AG09309 (cell line): ENCODE results near the gene RAB20.
"Not testable (repeated sequence)": the region's sequence is repeated elsewhere in the genome, so short reads cannot be mapped to it uniquely, and the experiment has no call there.

Experiments
- DNase-seq: peaks from one replicate; pipeline ENCODE4 v3.0.0-alpha.2; 2010; ENCODE audit warnings: low read depth
- H3K4me3 ChIP-seq: 2 replicates; pipeline ENCODE4 v1.5.1; 2011; ENCODE audit warnings: mild to moderate bottlenecking, low read depth, low read length, moderate library complexity; ENCODE audit not compliant: control insufficient read depth
- CTCF ChIP-seq: IDR thresholded peaks from 2 replicates; pipeline ENCODE4 v1.5.1; 2011; ENCODE audit warnings: mild to moderate bottlenecking, low read depth, low read length, inconsistent platforms; ENCODE audit not compliant: insufficient read depth, control insufficient read depth; ENCODE audit errors: missing control alignments

Gene RAB20

GRCh38 chr13:110561344-110562035, at the start of gene RAB20:
Gene RAB20, minus strand, starts transcription at chr13:110561722. Its CDS starts 203 bp downstream, at chr13:110561519.
- peak within 1 kb of the TSS; percentile 87 for H3K4me3 ChIP-seq
- DNase-seq, result no peak
- TF ChIP-seq CTCF, result no peak

- DNase-seq, result peak; percentile 48
- no peak for TF ChIP-seq CTCF
- H3K4me3 ChIP-seq, result peak overlapping the region; percentile 26
Observed at GRCh38 chr13:110610955-110611595, 49.6 kb upstream of the RAB20 start.

- no peak for TF ChIP-seq CTCF
- no peak overlapping the region for H3K4me3 ChIP-seq
- no peak for DNase-seq
Observed at GRCh38 chr13:110607675-110608224, 46.2 kb upstream of the RAB20 start.

- H3K4me3 ChIP-seq, DNase-seq: not testable (repeated sequence)
Observed at GRCh38 chr13:110606281-110606680, 44.8 kb upstream of the RAB20 start.

- no peak for DNase-seq
- H3K4me3 ChIP-seq, result no peak overlapping the region
- no peak for TF ChIP-seq CTCF
Observed at GRCh38 chr13:110605132-110605531, 43.6 kb upstream of the RAB20 start.

- no peak for DNase-seq
- TF ChIP-seq CTCF, result no peak
Observed at GRCh38 chr13:110600980-110601379, 39.5 kb upstream of the RAB20 start.

GRCh38 chr13:110600261-110600819, 38.8 kb upstream of the RAB20 start:
- no peak for DNase-seq
- no peak overlapping the region for H3K4me3 ChIP-seq
- no peak for TF ChIP-seq CTCF

More at GRCh38 chr13:110600980-110601379, 39.5 kb upstream of the RAB20 start:
- no peak overlapping the region for H3K4me3 ChIP-seq
